Suprapubic skin (tissue), 4 donors: Measurements from ENCODE around the gene C18orf32. TPM values are rescaled to one million over a fixed set of nuclear protein-coding genes. Genes with fewer than 3 reads are reported as not detected.

Experiments
- DNase-seq, 2 donors: peaks; one replicate each; pipeline ENCODE4 v3.0.0-alpha.2; 2019; ENCODE audit warnings: low spot score in 2 of 2
- H3K27ac ChIP-seq: fragments of 200-600 bp; sonication (generic); one replicate; pipeline ENCODE4 v1.5.1; 2019
- H3K27me3 ChIP-seq: fragments of 200-600 bp; sonication (generic); one replicate; pipeline ENCODE4 v1.5.1; 2019
- H3K36me3 ChIP-seq: fragments of 200-600 bp; sonication (generic); one replicate; pipeline ENCODE4 v1.5.1; 2019
- H3K4me1 ChIP-seq: fragments of 200-600 bp; sonication (generic); one replicate; pipeline ENCODE4 v1.5.1; 2019
- H3K4me3 ChIP-seq: fragments of 200-600 bp; sonication (generic); one replicate; pipeline ENCODE4 v1.5.1; 2019; ENCODE audit warnings: mild to moderate bottlenecking
- H3K9me3 ChIP-seq: fragments of 200-600 bp; sonication (generic); one replicate; pipeline ENCODE4 v1.5.1; 2019
- EP300 ChIP-seq: sonication (generic); formaldehyde crosslinking; IDR thresholded peaks from one replicate; pipeline ENCODE4 v1.6.1; 2017; ENCODE audit warnings: antibody characterized with exemption
- POLR2A ChIP-seq, 2 donors: fragments of 450-650 bp; IDR thresholded peaks; one replicate each; pipeline ENCODE4 v1.6.1; 2017; ENCODE audit warnings: antibody characterized with exemption in 2 of 2, mild to moderate bottlenecking in 2 of 2, moderate library complexity in 2 of 2
- POLR2AphosphoS5 ChIP-seq, 3 donors: sonication (generic); formaldehyde crosslinking; IDR thresholded peaks; one replicate each; pipeline ENCODE4 v1.6.1; 2017; ENCODE audit warnings: antibody characterized with exemption in 3 of 3
- WGBS: methylation state at CpG from one replicate; pipeline ENCODE4 v1.1.5; 2018; 5-methylcytosine and 5-hydroxymethylcytosine counted together
- total RNA-seq, 4 donors: library from RNA; depleted of rRNA; stranded (reverse); fragments of >200 nt; gene quantifications; one replicate each; pipeline ENCODE4 v1.1.0, GENCODE V29; 2016
- TF ChIP-seq, protein P1 (sequence below), 2 donors: fragments of 200-600 bp in 1 of 2; fragments of 450-650 bp in 1 of 2; sonication (generic) in 1 of 2; IDR thresholded peaks; one replicate each; pipeline ENCODE4 v1.5.1; 2016 to 2019; ENCODE audit warnings: antibody characterized with exemption in 2 of 2, mild to moderate bottlenecking in 1 of 2, moderate library complexity in 1 of 2

C18orf32 gene
- total RNA-seq, 4 donors from 2014 or later, result 17.4 to 36.4 (median 24.2) TPM

DNA sequence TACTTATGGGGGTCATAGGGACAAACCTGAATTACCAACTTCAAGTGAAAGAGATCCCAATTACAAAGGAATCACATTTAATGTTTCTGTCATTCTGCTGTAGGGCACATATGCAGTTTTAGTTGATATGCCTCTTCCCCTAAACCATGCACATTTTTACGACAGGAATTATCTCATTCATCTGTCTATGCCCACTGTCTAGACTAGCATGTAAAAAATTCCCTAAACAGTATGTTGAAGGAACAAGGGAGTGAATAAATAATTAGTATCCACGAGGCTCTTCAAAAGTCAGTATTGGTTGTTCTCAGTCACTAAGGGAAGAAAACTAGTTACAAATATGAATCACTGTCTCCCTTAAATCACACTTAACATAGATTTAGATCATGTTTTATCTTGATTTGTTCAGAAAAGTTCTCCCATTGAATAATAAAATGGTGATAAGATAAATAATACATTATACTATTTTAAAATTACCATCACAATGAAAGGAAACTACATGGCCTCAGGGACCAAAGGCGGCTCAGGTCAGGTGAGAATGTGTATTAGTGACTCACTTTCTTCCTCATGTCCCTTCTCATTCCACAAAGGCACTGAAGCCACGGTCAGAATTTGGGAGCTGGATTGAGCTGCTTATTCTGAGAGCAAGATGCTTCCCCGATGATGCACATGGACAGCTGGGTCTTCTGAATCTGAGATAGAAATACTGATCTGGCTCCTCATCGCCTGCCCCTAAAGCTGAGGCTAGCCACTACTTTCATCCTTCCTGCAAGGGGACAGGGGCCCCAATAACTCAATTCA, 55.7 kb downstream of the C18orf32 start:
- 74% methylated on average over 6 of the region's 6 CpGs for WGBS
- no peak overlapping the region for H3K27ac ChIP-seq
- peaks cover 17% of the 10 kb centered on the region for H3K36me3 ChIP-seq
- no peaks in the 10 kb centered on the region for H3K27me3 ChIP-seq
- no peaks in the 10 kb centered on the region for H3K4me1 ChIP-seq
- no peak overlapping the region for H3K4me3 ChIP-seq
- DNase-seq, result no peak
- TF ChIP-seq EP300, result no peak
- TF ChIP-seq, protein P1, sequence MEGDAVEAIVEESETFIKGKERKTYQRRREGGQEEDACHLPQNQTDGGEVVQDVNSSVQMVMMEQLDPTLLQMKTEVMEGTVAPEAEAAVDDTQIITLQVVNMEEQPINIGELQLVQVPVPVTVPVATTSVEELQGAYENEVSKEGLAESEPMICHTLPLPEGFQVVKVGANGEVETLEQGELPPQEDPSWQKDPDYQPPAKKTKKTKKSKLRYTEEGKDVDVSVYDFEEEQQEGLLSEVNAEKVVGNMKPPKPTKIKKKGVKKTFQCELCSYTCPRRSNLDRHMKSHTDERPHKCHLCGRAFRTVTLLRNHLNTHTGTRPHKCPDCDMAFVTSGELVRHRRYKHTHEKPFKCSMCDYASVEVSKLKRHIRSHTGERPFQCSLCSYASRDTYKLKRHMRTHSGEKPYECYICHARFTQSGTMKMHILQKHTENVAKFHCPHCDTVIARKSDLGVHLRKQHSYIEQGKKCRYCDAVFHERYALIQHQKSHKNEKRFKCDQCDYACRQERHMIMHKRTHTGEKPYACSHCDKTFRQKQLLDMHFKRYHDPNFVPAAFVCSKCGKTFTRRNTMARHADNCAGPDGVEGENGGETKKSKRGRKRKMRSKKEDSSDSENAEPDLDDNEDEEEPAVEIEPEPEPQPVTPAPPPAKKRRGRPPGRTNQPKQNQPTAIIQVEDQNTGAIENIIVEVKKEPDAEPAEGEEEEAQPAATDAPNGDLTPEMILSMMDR (IDR thresholded peaks at IDR 0.05), result no peak
- TF ChIP-seq POLR2A (IDR thresholded peaks at IDR 0.05), result no peak
- no peak for TF ChIP-seq POLR2AphosphoS5 (IDR thresholded peaks at IDR 0.05)
- H3K9me3 ChIP-seq, result no peaks in the 10 kb centered on the region

Other genes with a start within 250 kb of the C18orf32 start
- 100 to 1,000 TPM in 1 of 4 donors, 10 to 100 TPM in 3; 59.3 to 104 (median 85.8) TPM for gene DYM, start 26.6 kb downstream of the C18orf32 start, total RNA-seq
- 1,000 to 10,000 TPM; 1,171 to 2,028 (median 1,826) TPM for gene RPL17, start 5.2 kb upstream of the C18orf32 start, total RNA-seq
- gene LIPG, start 74.8 kb upstream of the C18orf32 start, total RNA-seq, result 10 to 100 TPM in 1 of 4 donors, 1 to 10 TPM in 3; 6.9 to 11.8 (median 9.1) TPM